ENCODE data around the gene MAGEA1.
"Not testable (repeated sequence)": the region's sequence is repeated elsewhere in the genome, so short reads cannot be mapped to it uniquely, and the experiment has no call there.

MAGEA1 gene

GRCh38 chrX:153179131-153179530, at the start of gene MAGEA1:
MAGEA1 (plus strand) TSS chrX:153179284; CDS start chrX:153182390, 3,106 bp downstream.
- no peak for DNase-seq (ENCODE audit: low read depth in 1 of 2, low spot score in 1 of 2)

GRCh38 chrX:153132924-153133323, 46.2 kb upstream of the MAGEA1 start:
- not testable (repeated sequence) for DNase-seq (ENCODE audit: low read depth in 1 of 2, low spot score in 1 of 2)

- not testable (repeated sequence) for DNase-seq (ENCODE audit: low read depth in 1 of 2, low spot score in 1 of 2)
Measured at GRCh38 chrX:153139074-153139473, 40.0 kb upstream of the MAGEA1 start.

GRCh38 chrX:153146288-153146687, 32.8 kb upstream of the MAGEA1 start:
- not testable (repeated sequence) for DNase-seq (ENCODE audit: low read depth in 1 of 2, low spot score in 1 of 2)

GRCh38 chrX:153153516-153153915, 25.6 kb upstream of the MAGEA1 start:
- no peak for DNase-seq (ENCODE audit: low read depth in 1 of 2, low spot score in 1 of 2)

GRCh38 chrX:153157450-153157849, 21.6 kb upstream of the MAGEA1 start:
- DNase-seq (ENCODE audit: low read depth in 1 of 2, low spot score in 1 of 2) = no peak

GRCh38 chrX:153158319-153158718, 20.8 kb upstream of the MAGEA1 start:
- no peak for DNase-seq (ENCODE audit: low read depth in 1 of 2, low spot score in 1 of 2)

- no peak for DNase-seq (ENCODE audit: low read depth in 1 of 2, low spot score in 1 of 2)
Measured at GRCh38 chrX:153161952-153162351, 17.1 kb upstream of the MAGEA1 start.

- DNase-seq (ENCODE audit: low read depth in 1 of 2, low spot score in 1 of 2) = no peak
Measured at GRCh38 chrX:153164733-153165132, 14.4 kb upstream of the MAGEA1 start.

GRCh38 chrX:153168423-153168822, 10.7 kb upstream of the MAGEA1 start:
- not testable (repeated sequence) for DNase-seq (ENCODE audit: low read depth in 1 of 2, low spot score in 1 of 2)

GRCh38 chrX:153181822-153182221, 2.7 kb downstream of the MAGEA1 start:
- no peak for DNase-seq (ENCODE audit: low read depth in 1 of 2, low spot score in 1 of 2)

- no peak for DNase-seq (ENCODE audit: low read depth in 1 of 2, low spot score in 1 of 2)
Measured at GRCh38 chrX:153184787-153185186, 5.7 kb downstream of the MAGEA1 start.

GRCh38 chrX:153190381-153190780, 11.3 kb downstream of the MAGEA1 start:
- no peak for DNase-seq (ENCODE audit: low read depth in 1 of 2, low spot score in 1 of 2)

- DNase-seq (ENCODE audit: low read depth in 1 of 2, low spot score in 1 of 2) = no peak
Measured at GRCh38 chrX:153200462-153200861, 21.4 kb downstream of the MAGEA1 start.

GRCh38 chrX:153206425-153207046, 27.5 kb downstream of the MAGEA1 start:
- no peak for DNase-seq (ENCODE audit: low read depth in 1 of 2, low spot score in 1 of 2)

GRCh38 chrX:153209347-153209746, 30.3 kb downstream of the MAGEA1 start:
- no peak for DNase-seq (ENCODE audit: low read depth in 1 of 2, low spot score in 1 of 2)

GRCh38 chrX:153214934-153215333, 35.9 kb downstream of the MAGEA1 start:
- no peak for DNase-seq (ENCODE audit: low read depth in 1 of 2, low spot score in 1 of 2)

- no peak for DNase-seq (ENCODE audit: low read depth in 1 of 2, low spot score in 1 of 2)
Measured at GRCh38 chrX:153216926-153217325, 37.8 kb downstream of the MAGEA1 start.

GRCh38 chrX:153225438-153226098, 46.5 kb downstream of the MAGEA1 start:
- DNase-seq (ENCODE audit: low read depth in 1 of 2, low spot score in 1 of 2) = no peak

- DNase-seq (ENCODE audit: low read depth in 1 of 2, low spot score in 1 of 2) = no peak
Measured at GRCh38 chrX:153226344-153227185, 47.5 kb downstream of the MAGEA1 start.
